SK-N-SH (cell line): ENCODE data around the gene MYH10. TPM values are rescaled to one million over a fixed set of nuclear protein-coding genes. Genes with fewer than 3 reads are reported as not detected.

Source experiments
- CTCF ChIA-PET: fragments of 300-600, 350-600 bp; formaldehyde crosslinking; extraction: SDS; loops from one replicate; lab custom pipeline; 2021; lab: Yijun Ruan, JAX
- POLR2A ChIA-PET: fragments of 350-600 bp; sonication (Branson Sonifier 250); formaldehyde crosslinking; extraction: SDS; loops from one replicate; lab custom pipeline; 2020; ENCODE audit warnings: antibody characterized with exemption, inconsistent platforms; lab: Yijun Ruan, JAX
- DNase-seq: peaks from one replicate; pipeline ENCODE4 v3.0.0; 2012
- H2AFZ ChIP-seq: fragments of 200-600 bp; sonication (generic); 2 replicates; pipeline ENCODE4 v1.8.1; 2016; ENCODE audit warnings: antibody characterized with exemption, mild to moderate bottlenecking, low read depth
- H3F3A ChIP-seq: fragments of 200-600 bp; sonication (generic); replicated peaks from 2 replicates; pipeline ENCODE3; 2016; ENCODE audit warnings: antibody characterized with exemption, mild to moderate bottlenecking; ENCODE audit not compliant: insufficient read depth
- H3K27ac ChIP-seq, 2 experiments: fragments of 200-500 bp in 1 of 2; fragments of 200-600 bp in 1 of 2; sonication (Bioruptor generic) in 1 of 2; sonication (generic), shearing (Covaris generic) in 1 of 2; 2 replicates each; pipeline versions ENCODE4 v1.5.1 to v1.6.1; 2014 to 2016; ENCODE audit warnings: low read depth in 2 of 2, inconsistent platforms in 1 of 2, low read length in 1 of 2, mild to moderate bottlenecking in 1 of 2, mixed read lengths in 1 of 2
- H3K27me3 ChIP-seq: fragments of 200-600 bp; sonication (generic), shearing (Covaris generic); 2 replicates; pipeline ENCODE4 v1.6.1; 2016; ENCODE audit warnings: mixed run types; ENCODE audit not compliant: insufficient read depth
- H3K36me3 ChIP-seq, 2 experiments: fragments of 200-500 bp in 1 of 2; fragments of 200-600 bp in 1 of 2; sonication (Bioruptor generic) in 1 of 2; sonication (generic) in 1 of 2; replicated peaks in 1 of 2; 2 replicates each; pipeline versions ENCODE3 to v1.5.1; 2014 to 2016; ENCODE audit warnings: low read length in 1 of 2, mild to moderate bottlenecking in 1 of 2; ENCODE audit not compliant: insufficient read depth in 2 of 2, control insufficient read depth in 1 of 2
- H3K4me1 ChIP-seq, 2 experiments: fragments of 200-500 bp in 1 of 2; fragments of 200-600 bp in 1 of 2; sonication (Bioruptor generic) in 1 of 2; sonication (generic), shearing (Covaris generic) in 1 of 2; 2 replicates each; pipeline versions ENCODE4 v1.5.1 to v1.6.1; 2014 to 2016; ENCODE audit warnings: low read depth in 1 of 2, low read length in 1 of 2, mixed run types in 1 of 2; ENCODE audit not compliant: insufficient read depth in 2 of 2, control insufficient read depth in 1 of 2
- H3K4me2 ChIP-seq: fragments of 200-600 bp; sonication (generic), shearing (Covaris generic); 2 replicates; pipeline ENCODE4 v1.6.1; 2017; ENCODE audit warnings: mixed run types
- H3K4me3 ChIP-seq, 2 experiments: fragments of 200-500 bp in 1 of 2; fragments of 200-600 bp in 1 of 2; sonication (Bioruptor generic) in 1 of 2; sonication (generic), shearing (Covaris generic) in 1 of 2; 2 replicates each; pipeline versions ENCODE4 v1.5.1 to v1.8.1; 2014 to 2016; ENCODE audit warnings: low read depth in 2 of 2, inconsistent platforms in 1 of 2, low read length in 1 of 2, mild to moderate bottlenecking in 1 of 2, mixed read lengths in 1 of 2, moderate library complexity in 1 of 2
- H3K79me2 ChIP-seq: fragments of 200-600 bp; sonication (generic); 2 replicates; pipeline ENCODE4 v1.8.1; 2017; ENCODE audit warnings: mild to moderate bottlenecking; ENCODE audit not compliant: insufficient read depth
- H3K9ac ChIP-seq: fragments of 200-600 bp; sonication (generic); 2 replicates; pipeline ENCODE4 v1.6.1; 2017; ENCODE audit warnings: mixed run types
- H3K9me2 ChIP-seq: fragments of 200-600 bp; sonication (generic); 2 replicates; pipeline ENCODE4 v1.6.1; 2017; ENCODE audit warnings: mixed run types
- H3K9me3 ChIP-seq: fragments of 200-600 bp; sonication (generic); 2 replicates; pipeline ENCODE4 v1.6.1; 2017; ENCODE audit warnings: mixed run types, mild to moderate bottlenecking, moderate library complexity
- H4K20me1 ChIP-seq: fragments of 200-600 bp; sonication (generic); 2 replicates; pipeline ENCODE4 v1.6.1; 2017; ENCODE audit warnings: mild to moderate bottlenecking, mixed run types; ENCODE audit not compliant: insufficient read depth
- CHD2 ChIP-seq: fragments of 150-350 bp; IDR thresholded peaks from 2 replicates; pipeline ENCODE4 v1.6.1; 2018; ENCODE audit warnings: low read length; ENCODE audit not compliant: partially characterized antibody
- ELF1 ChIP-seq: IDR thresholded peaks from 2 replicates; pipeline ENCODE4 v1.4.0; 2012
- EP300 ChIP-seq, 2 experiments: IDR thresholded peaks; 2 replicates each; pipeline versions ENCODE4 v1.4.0 to v1.6.1; 2012; ENCODE audit warnings: borderline replicate concordance in 1 of 2, low read depth in 1 of 2, low read length in 1 of 2
- EZH2phosphoT487 ChIP-seq: fragments of 200-600 bp; sonication (generic); IDR thresholded peaks from 2 replicates; pipeline ENCODE4 v1.6.1; 2017; ENCODE audit warnings: low read depth, mixed run types, mild to moderate bottlenecking, antibody characterized with exemption, moderate library complexity, borderline replicate concordance
- FOSL2 ChIP-seq: IDR thresholded peaks from 2 replicates; pipeline ENCODE4 v1.4.0; 2012; ENCODE audit warnings: low read depth, mild to moderate bottlenecking, moderate library complexity, borderline replicate concordance
- FOXJ3 ChIP-seq: sonication (generic); formaldehyde crosslinking; IDR thresholded peaks from 2 replicates; pipeline ENCODE4 v1.5.1; 2020; ENCODE audit warnings: mild to moderate bottlenecking, missing genetic modification reagents
- FOXM1 ChIP-seq: IDR thresholded peaks from 2 replicates; pipeline ENCODE4 v1.4.0; 2012; ENCODE audit warnings: low read depth, mild to moderate bottlenecking
- IRF3 ChIP-seq: fragments of 150-350 bp; IDR thresholded peaks from 2 replicates; pipeline ENCODE4 v1.6.1; 2016; ENCODE audit warnings: mild to moderate bottlenecking, low read depth, low read length
- JUND ChIP-seq: IDR thresholded peaks from 2 replicates; pipeline ENCODE4 v1.4.0; 2012
- MEF2A ChIP-seq: IDR thresholded peaks from 2 replicates; pipeline ENCODE4 v1.4.0; 2012; ENCODE audit warnings: low read depth, borderline replicate concordance
- RAD21 ChIP-seq: IDR thresholded peaks from 2 replicates; pipeline ENCODE4 v1.6.1; 2012; ENCODE audit warnings: mild to moderate bottlenecking, low read length
- RCOR1 ChIP-seq: fragments of 150-350 bp; IDR thresholded peaks from 2 replicates; pipeline ENCODE4 v1.6.1; 2017; ENCODE audit warnings: antibody characterized with exemption, low read length
- SIN3A ChIP-seq: IDR thresholded peaks from 2 replicates; pipeline ENCODE4 v1.6.1; 2012; ENCODE audit warnings: low read depth, mild to moderate bottlenecking, low read length, moderate library complexity, borderline replicate concordance
- TAF1 ChIP-seq: IDR thresholded peaks from 2 replicates; pipeline ENCODE4 v1.6.1; 2012; ENCODE audit warnings: low read depth, mild to moderate bottlenecking, low read length, moderate library complexity, borderline replicate concordance
- USF1 ChIP-seq: IDR thresholded peaks from 2 replicates; pipeline ENCODE4 v1.4.0; 2012; ENCODE audit warnings: low read depth, borderline replicate concordance
- YY1 ChIP-seq: IDR thresholded peaks from 2 replicates; pipeline ENCODE4 v1.4.0; 2012; ENCODE audit warnings: low read depth, mild to moderate bottlenecking
- WGBS: methylation state at CpG from one replicate; pipeline ENCODE4 v1.1.6; 2017; ENCODE audit warnings: low lambda C conversion rate; 5-methylcytosine and 5-hydroxymethylcytosine counted together
- polyA plus RNA-seq, 3 experiments: library from polyadenylated mRNA; depleted of rRNA; stranded (reverse); fragments of >200 nt; gene quantifications; 2 replicates each; pipeline ENCODE4 v1.2.3, GENCODE V29; 2012
- TF ChIP-seq, protein P1 (sequence below): fragments of 150-350 bp; IDR thresholded peaks from 2 replicates; pipeline ENCODE4 v1.6.1; 2017; ENCODE audit warnings: antibody characterized with exemption, low read length, low read depth, borderline replicate concordance
- TF ChIP-seq, protein P2 (sequence below): IDR thresholded peaks from 2 replicates; pipeline ENCODE4 v1.4.0; 2012; ENCODE audit warnings: low read depth
- TF ChIP-seq, protein P3 (sequence below): fragments of 200-600 bp; sonication (generic); IDR thresholded peaks from 2 replicates; pipeline ENCODE4 v1.6.1; 2017; ENCODE audit warnings: antibody characterized with exemption, mild to moderate bottlenecking, moderate library complexity
- TF ChIP-seq, protein P4 (sequence below): IDR thresholded peaks from 2 replicates; pipeline ENCODE4 v1.4.0; 2012; ENCODE audit warnings: low read depth, borderline replicate concordance

MYH10 gene
- polyA plus RNA-seq, 1 of the 3 experiments (the other 2 are of a cell fraction) = 64.2 TPM

DNA sequence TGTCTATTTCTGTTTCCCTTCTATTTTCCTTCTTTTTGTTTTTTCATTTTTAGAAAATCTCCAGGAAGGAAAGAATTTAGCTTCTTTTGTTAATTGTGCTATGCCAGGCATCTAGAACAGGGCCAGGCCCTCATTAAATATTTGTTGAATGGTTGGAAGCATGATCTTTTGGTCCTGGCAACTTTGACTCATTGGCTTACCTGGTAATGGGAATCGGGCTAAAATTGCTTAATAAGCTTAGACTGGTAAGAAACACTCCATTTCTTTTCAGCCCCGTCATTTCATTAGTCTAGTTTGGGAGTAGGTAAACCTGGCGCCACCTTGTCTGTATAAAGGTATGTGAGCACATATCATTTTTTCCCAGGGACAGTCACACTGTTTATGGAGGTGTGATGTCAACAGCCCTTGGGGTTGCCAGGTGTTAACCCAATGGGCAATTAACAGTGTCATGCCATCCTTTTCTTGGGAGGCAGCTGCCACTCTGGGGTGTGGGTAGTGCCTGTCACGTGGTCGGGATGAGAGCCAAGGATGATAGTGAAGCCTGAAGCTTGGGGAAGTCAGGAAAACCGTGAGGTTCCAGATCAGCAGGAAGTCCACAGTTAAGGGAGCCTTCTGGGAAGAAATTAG, 204.3 kb downstream of the MYH10 start:
- POLR2A ChIA-PET = no interaction called here
- Histone ChIP-seq H3K4me2 (no peak overlapping the region), H4K20me1 (no peaks in the 10 kb centered on the region), H3K4me1 (no peaks in the 10 kb centered on the region; a peak in 1 of 4 replicates), H3K9me3 (no peaks in the 10 kb centered on the region), H3K36me3 (no peaks in the 10 kb centered on the region), H3K9me2 (no peaks in the 10 kb centered on the region), H3K27me3 (no peaks in the 10 kb centered on the region; the same call in 1 of the 2 replicates), H3K9ac (no peak overlapping the region), H3K79me2 (no peaks in the 10 kb centered on the region), H3F3A (no peaks in the 10 kb centered on the region), H3K4me3 (no peak overlapping the region), H2AFZ (no peak overlapping the region), H3K27ac (no peak overlapping the region)
- CTCF ChIA-PET = interaction anchor here (1.0 to 1.4 kb wide), 3 partner anchors 13 to 359 kb away, joined by 3 to 4 read pairs (median 4); no protein-coding TSS in a partner anchor
- TF ChIP-seq IRF3 (no peak), JUND (no peak), ELF1 (no peak), FOXM1 (no peak), YY1 (no peak), RCOR1 (no peak), EP300 (IDR thresholded peaks at IDR 0.05; ENCODE audit: borderline replicate concordance in 1 of 2, low read depth in 1 of 2, low read length in 1 of 2) (no peak), FOXJ3 (CRISPR knock-in tag) (no peak), RAD21 (no peak), SIN3A (no peak), EZH2phosphoT487 (no peak), CHD2 (no peak), MEF2A (no peak), FOSL2 (no peak), TAF1 (no peak), USF1 (no peak)
- TF ChIP-seq, protein P1, sequence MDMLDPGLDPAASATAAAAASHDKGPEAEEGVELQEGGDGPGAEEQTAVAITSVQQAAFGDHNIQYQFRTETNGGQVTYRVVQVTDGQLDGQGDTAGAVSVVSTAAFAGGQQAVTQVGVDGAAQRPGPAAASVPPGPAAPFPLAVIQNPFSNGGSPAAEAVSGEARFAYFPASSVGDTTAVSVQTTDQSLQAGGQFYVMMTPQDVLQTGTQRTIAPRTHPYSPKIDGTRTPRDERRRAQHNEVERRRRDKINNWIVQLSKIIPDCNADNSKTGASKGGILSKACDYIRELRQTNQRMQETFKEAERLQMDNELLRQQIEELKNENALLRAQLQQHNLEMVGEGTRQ = no peak
- TF ChIP-seq, protein P2, sequence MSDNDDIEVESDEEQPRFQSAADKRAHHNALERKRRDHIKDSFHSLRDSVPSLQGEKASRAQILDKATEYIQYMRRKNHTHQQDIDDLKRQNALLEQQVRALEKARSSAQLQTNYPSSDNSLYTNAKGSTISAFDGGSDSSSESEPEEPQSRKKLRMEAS = no peak
- TF ChIP-seq, protein P3, sequence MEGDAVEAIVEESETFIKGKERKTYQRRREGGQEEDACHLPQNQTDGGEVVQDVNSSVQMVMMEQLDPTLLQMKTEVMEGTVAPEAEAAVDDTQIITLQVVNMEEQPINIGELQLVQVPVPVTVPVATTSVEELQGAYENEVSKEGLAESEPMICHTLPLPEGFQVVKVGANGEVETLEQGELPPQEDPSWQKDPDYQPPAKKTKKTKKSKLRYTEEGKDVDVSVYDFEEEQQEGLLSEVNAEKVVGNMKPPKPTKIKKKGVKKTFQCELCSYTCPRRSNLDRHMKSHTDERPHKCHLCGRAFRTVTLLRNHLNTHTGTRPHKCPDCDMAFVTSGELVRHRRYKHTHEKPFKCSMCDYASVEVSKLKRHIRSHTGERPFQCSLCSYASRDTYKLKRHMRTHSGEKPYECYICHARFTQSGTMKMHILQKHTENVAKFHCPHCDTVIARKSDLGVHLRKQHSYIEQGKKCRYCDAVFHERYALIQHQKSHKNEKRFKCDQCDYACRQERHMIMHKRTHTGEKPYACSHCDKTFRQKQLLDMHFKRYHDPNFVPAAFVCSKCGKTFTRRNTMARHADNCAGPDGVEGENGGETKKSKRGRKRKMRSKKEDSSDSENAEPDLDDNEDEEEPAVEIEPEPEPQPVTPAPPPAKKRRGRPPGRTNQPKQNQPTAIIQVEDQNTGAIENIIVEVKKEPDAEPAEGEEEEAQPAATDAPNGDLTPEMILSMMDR = no peak
- TF ChIP-seq, protein P4, sequence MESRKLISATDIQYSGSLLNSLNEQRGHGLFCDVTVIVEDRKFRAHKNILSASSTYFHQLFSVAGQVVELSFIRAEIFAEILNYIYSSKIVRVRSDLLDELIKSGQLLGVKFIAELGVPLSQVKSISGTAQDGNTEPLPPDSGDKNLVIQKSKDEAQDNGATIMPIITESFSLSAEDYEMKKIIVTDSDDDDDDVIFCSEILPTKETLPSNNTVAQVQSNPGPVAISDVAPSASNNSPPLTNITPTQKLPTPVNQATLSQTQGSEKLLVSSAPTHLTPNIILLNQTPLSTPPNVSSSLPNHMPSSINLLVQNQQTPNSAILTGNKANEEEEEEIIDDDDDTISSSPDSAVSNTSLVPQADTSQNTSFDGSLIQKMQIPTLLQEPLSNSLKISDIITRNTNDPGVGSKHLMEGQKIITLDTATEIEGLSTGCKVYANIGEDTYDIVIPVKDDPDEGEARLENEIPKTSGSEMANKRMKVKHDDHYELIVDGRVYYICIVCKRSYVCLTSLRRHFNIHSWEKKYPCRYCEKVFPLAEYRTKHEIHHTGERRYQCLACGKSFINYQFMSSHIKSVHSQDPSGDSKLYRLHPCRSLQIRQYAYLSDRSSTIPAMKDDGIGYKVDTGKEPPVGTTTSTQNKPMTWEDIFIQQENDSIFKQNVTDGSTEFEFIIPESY = no peak
- 44% methylated on average over 6 of the region's 6 CpGs for WGBS
- no peak for DNase-seq
